ENCODE results near the gene BAHCC1. TPM values are rescaled to one million over a fixed set of nuclear protein-coding genes. Genes with fewer than 3 reads are reported as not detected.

The BAHCC1 gene
- total and polyA plus RNA-seq, 9 of the 15 experiments (the other 6 are each of a cell fraction or from before 2014, with no cell fraction given): 0.14 to 26.9 (median 5.0) TPM

- peak; percentile 70; the same call in 1 of the 2 replicates for TF ChIP-seq BACH1 (tag; IDR thresholded peaks at IDR 0.05)
- TF ChIP-seq RNF219 (CRISPR knock-in tag; IDR thresholded peaks at IDR 0.05): no peak
- TF ChIP-seq POLR2H (tag; IDR thresholded peaks at IDR 0.05; ENCODE audit: low read depth): peak; percentile 88
- TF ChIP-seq CCAR2 (IDR thresholded peaks at IDR 0.05; ENCODE audit: low read depth, low read length): no peak
- no peak for TF ChIP-seq ARID2 (IDR thresholded peaks at IDR 0.05)
- peak; percentile 95 for TF ChIP-seq NFRKB (IDR thresholded peaks at IDR 0.05; ENCODE audit: low read depth)
- no peak for TF ChIP-seq ZBTB49 (CRISPR knock-in tag; IDR thresholded peaks at IDR 0.05; ENCODE audit: borderline replicate concordance)
- TF ChIP-seq STAG1 (CRISPR knock-in tag; IDR thresholded peaks at IDR 0.05; ENCODE audit: borderline replicate concordance): no peak
- TF ChIP-seq, protein P1, sequence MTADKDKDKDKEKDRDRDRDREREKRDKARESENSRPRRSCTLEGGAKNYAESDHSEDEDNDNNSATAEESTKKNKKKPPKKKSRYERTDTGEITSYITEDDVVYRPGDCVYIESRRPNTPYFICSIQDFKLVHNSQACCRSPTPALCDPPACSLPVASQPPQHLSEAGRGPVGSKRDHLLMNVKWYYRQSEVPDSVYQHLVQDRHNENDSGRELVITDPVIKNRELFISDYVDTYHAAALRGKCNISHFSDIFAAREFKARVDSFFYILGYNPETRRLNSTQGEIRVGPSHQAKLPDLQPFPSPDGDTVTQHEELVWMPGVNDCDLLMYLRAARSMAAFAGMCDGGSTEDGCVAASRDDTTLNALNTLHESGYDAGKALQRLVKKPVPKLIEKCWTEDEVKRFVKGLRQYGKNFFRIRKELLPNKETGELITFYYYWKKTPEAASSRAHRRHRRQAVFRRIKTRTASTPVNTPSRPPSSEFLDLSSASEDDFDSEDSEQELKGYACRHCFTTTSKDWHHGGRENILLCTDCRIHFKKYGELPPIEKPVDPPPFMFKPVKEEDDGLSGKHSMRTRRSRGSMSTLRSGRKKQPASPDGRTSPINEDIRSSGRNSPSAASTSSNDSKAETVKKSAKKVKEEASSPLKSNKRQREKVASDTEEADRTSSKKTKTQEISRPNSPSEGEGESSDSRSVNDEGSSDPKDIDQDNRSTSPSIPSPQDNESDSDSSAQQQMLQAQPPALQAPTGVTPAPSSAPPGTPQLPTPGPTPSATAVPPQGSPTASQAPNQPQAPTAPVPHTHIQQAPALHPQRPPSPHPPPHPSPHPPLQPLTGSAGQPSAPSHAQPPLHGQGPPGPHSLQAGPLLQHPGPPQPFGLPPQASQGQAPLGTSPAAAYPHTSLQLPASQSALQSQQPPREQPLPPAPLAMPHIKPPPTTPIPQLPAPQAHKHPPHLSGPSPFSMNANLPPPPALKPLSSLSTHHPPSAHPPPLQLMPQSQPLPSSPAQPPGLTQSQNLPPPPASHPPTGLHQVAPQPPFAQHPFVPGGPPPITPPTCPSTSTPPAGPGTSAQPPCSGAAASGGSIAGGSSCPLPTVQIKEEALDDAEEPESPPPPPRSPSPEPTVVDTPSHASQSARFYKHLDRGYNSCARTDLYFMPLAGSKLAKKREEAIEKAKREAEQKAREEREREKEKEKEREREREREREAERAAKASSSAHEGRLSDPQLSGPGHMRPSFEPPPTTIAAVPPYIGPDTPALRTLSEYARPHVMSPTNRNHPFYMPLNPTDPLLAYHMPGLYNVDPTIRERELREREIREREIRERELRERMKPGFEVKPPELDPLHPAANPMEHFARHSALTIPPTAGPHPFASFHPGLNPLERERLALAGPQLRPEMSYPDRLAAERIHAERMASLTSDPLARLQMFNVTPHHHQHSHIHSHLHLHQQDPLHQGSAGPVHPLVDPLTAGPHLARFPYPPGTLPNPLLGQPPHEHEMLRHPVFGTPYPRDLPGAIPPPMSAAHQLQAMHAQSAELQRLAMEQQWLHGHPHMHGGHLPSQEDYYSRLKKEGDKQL (CRISPR knock-in tag; IDR thresholded peaks at IDR 0.05; ENCODE audit: borderline replicate concordance): no peak
- no peak for TF ChIP-seq ZNF277 (CRISPR knock-in tag; IDR thresholded peaks at IDR 0.05; ENCODE audit: borderline replicate concordance)
- TF ChIP-seq ZBTB26 (CRISPR knock-in tag; IDR thresholded peaks at IDR 0.05): no peak
- no peak for TF ChIP-seq ADNP (tag; IDR thresholded peaks at IDR 0.05)
- TF ChIP-seq RBM25 (IDR thresholded peaks at IDR 0.05; ENCODE audit: low read depth, low read length, severe bottlenecking): no peak
Observed at GRCh38 chr17:81349397-81350319, 45.6 kb upstream of the BAHCC1 start (continued).
